NCI-H1092 (cell line): ENCODE measurements around the gene FKBP14.
A peak's percentile ranks its signal among the peaks of the same experiment; 100 is the strongest.
"Not testable (repeated sequence)": the region's sequence is repeated elsewhere in the genome, so short reads cannot be mapped to it uniquely, and the experiment has no call there.

ENCODE experiments used
- DNase-seq: peaks from one replicate; lab custom pipeline; 2025; lab: John Stamatoyannopoulos, UW

FKBP14 gene, protein sequence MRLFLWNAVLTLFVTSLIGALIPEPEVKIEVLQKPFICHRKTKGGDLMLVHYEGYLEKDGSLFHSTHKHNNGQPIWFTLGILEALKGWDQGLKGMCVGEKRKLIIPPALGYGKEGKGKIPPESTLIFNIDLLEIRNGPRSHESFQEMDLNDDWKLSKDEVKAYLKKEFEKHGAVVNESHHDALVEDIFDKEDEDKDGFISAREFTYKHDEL

DNA sequence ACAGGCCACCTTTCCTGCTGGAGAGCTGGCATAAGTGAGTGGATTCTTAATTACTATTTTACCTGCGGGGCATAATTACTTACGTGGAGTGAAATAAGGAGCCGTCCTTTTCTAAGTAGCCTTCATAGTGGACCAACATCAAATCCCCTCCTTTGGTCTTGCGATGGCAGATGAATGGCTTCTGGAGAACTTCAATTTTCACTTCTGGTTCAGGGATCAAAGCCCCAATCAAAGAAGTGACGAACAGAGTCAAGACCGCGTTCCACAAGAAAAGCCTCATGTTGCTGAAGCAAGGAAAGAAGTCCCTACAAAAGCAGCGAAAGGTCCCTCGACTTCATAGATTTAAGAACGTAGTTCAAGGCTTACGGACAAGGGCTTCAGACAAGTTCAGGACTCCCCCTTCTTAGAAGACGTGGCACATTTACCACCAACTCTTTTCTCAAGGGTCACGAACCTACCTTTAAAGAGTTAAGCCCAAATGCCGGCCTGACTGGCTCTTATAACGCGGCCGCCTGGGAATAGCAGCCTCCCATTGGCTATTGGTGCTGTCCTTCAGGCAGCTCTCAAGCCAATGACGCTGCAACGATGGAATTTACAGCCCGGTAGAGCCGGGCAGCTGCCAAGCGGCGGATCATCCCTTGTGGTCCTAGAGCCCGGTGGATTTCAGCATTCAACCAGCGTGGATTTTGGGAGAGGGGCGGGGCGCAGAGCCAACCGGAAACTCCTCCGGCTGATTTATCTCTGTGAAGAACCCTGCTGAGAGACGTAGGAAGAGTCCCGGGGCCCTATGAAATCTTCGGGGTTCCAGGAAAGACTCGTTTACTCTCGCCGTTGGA lies at the start of gene FKBP14:
Gene FKBP14, minus strand, starts transcription at position 474 of the 836 bp plus-strand sequence. Its CDS starts 194 bp downstream, at position 280.
- DNase-seq, result peak; percentile 97

DNA sequence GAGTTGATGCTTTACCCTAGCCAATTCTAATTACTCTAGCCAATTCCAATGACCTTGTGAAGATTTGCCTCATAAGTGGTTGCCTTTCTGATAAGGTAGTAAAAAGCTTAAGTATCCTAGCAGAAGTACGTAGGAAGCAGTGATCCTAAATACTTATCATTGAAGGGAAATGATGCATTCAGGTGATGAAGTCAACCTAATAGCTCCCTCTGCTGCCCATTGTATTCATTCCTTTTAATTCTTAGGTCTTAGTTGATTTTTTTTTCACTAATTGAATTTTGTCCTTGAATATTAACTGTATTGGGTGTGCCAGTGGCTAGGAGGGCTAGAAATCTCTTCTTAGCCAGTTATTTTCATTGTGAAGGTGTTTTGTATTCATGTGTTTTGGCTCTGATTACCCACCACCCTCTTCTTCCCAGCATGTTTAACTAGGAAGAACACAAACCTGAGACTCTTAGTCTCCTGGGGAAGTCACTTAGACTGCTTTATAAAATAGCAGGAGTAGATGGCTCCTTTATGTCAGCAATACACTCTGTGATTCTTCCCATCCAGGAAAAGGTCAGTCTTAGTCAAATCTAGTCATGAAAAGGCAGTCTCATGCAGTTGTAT lies 48.0 kb upstream of the FKBP14 start:
- DNase-seq, result peak; percentile 32

- DNase-seq, result no peak
Measured at GRCh38 chr7:30072735-30073134, 46.2 kb upstream of the FKBP14 start.

- DNase-seq, result no peak
Measured at GRCh38 chr7:30070052-30070451, 43.5 kb upstream of the FKBP14 start.

DNA sequence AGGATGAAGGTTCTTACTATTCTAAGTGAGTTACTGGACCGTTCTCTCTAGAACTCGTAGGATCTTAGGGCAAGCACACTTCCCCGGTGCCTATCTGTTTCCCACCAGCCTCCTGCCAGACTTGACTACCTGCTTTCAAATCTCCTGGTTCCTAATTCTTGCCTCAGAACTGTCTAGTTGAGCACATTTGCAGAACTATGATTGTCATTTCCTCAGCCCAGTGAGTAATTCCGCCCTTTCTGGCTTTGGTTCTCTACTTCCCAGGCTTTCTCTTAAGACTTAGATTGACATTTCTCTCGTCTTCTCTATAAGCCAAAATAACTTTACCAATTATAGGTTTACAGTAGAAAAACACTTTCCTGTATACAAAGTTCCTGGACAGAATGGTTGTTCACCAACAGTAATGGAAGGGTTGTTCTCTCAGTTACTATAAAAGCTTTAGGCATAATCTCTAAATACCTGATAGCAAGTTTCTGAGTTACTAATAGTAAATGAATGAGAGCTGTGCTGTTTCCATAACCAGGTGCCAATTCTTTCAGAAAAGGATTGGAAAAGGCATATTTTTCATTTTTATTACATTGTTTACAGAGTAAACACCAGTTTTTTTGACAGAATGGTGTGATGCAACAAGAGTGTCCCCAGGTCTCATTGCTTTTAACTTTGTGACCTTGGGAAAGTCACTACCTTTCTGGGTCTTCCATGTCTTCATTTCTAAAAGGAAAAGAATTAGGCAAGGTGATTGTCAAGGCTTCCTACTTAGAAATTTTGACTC lies 42.8 kb upstream of the FKBP14 start:
- no peak for DNase-seq

DNA sequence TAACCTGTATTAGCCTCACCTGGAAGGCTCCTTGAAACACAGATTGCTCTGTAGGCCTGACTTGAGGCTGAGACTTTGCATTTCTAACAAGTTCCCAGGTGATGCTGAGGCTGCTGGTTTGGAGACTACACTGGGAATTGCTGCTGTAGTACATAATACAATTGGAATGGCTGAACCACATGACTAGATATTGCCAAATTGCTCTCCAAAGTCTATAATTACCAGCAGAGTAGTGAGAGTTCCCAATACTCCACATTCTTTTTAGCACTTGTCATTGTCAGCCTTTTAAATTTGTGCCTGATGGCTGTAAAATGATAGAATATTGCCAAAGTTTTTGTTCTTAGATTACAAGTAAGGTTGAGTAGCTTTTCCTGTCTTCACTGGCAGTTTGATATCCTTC lies 41.6 kb upstream of the FKBP14 start:
- no peak for DNase-seq

- no peak for DNase-seq
Measured at GRCh38 chr7:30066687-30067086, 40.2 kb upstream of the FKBP14 start.

DNA sequence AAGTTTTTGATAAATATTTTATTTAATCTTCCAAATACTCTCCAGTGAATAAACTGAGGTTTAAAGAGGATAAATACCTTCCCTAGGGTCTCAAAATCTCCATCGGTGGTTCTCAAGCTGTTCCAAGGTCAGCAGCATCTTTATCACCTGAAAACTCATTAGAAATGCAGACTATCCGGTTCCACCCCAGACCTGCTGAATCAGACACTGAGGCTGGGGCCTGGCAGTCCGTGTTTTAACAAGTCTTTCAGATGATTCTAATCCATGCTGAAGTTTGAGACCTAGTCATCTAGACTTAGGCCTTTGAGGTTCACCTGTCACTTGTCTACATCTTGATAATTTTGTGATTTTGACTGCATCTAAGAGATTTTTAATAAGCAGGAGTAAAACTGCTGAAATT lies 39.2 kb upstream of the FKBP14 start:
- no peak for DNase-seq

DNA sequence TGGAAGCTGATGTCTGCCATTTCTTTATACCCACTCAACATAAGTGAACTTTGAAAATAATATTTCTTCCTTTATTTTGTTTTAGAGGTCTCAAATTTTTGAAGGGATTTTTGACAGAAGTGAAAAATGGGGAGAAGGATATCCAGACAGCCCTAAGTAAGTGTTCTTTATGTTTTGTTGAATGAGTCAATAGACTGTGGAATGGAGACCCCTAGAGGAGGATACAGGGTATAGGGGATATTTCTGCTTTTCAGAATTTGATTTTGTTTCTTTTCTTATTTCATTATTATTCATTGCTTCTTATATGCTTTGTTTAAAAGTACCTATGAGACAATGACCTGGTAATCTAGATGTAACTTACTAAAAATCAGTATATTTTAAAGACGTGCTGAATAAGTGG lies 36.1 kb upstream of the FKBP14 start:
- no peak for DNase-seq

DNA sequence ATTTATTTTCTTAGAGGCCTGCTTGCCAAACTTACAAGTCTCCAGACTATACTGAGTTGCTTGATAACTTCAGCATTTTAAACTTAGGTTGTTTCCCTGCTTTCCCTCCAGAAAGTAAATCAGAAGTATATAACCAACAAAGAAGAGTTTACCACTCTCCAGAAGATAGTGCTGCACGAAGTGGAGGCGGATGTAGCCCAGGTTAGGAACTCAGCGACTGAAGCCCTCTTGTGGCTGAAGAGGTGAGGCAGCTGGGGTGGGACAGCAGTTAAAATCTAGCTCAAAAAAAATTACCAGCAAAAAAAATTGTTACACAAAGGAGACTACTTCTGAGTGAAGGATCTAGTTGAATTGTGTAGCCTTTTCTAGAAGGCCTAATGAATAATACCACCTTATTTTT lies 35.3 kb upstream of the FKBP14 start:
- not testable (repeated sequence) for DNase-seq

GRCh38 chr7:30057741-30058140 lies 31.2 kb upstream of the FKBP14 start:
- no peak for DNase-seq

DNA sequence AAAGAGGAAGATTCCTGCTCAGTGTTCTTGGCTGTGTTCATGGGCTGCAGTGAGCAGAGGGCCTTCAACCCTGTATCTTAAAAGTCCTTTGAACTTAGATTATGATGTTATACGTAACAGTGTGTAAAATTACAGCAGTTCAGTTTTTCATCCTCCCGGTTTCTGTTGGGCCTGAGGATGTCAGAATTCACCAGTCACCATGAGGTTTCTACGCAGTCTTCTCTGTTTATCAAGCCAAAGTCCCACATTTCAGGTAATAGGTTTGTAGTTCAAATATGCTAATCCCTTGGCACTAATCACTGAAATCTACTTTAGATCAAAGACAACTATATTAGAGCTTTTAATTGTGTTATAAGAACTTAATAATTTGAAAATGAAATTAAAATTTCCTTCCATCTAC lies 26.6 kb upstream of the FKBP14 start:
- no peak for DNase-seq

GRCh38 chr7:30049173-30049572 lies 22.7 kb upstream of the FKBP14 start:
- DNase-seq, result no peak

DNA sequence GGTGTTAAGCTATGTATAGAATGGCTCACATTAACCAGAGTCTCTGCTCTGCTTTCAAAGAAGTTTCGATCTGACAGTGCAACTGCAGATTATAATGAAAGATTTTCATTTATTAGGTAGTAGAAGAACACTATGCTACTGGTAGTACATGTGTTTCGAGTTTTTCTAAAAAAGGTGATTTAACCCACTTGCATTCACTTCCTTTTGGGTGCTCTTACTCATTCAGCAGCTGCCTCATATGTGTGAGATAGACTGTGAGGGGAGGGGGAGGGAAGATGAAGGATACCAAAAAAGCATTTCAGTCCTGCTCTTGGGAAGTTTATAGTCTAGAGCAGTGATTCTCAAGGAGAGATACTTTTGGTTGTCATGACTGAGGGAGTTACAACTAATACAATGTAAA lies 22.1 kb upstream of the FKBP14 start:
- no peak for DNase-seq

DNA sequence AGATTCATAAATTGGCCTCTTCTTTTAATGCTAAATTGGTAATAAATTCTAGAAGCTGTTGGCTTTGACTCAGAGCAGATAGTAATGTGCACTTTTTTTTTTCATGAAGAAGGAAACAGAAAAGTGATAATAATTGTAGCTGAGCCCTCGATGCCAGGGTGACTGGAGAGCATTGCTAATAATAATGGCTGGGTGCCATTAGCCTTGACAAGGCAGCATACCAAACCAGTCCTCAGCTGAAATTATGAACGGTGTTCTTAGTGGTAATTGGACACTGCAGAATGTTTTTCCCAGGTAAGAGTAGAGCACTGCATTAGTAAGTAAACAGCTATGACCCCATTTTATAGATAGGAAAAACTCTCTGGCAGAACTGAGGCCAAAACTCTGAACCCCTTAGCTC lies 20.6 kb upstream of the FKBP14 start:
- DNase-seq, result no peak

GRCh38 chr7:30046127-30046770 lies 19.7 kb upstream of the FKBP14 start:
- no peak for DNase-seq

- no peak for DNase-seq
Measured at GRCh38 chr7:30041526-30042269, 15.2 kb upstream of the FKBP14 start.

DNA sequence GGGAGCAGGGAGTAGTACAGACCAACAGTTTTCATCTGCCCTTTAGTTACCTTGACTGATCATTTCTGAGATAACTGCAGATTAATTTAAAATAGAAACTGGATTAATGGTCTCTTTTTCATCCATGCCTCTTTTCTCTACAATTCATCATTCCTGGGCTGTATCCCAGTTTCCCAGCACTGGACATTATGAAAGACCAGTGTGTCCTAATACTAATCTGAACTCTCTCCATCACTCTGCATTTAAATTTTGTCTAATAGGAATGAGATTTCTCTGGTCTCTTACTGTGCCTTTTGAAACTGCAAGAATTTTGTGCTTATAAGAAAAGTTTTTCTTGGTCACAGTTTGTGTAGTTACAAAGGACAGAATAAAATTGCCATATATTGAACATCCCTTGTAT lies 14.4 kb upstream of the FKBP14 start:
- DNase-seq, result no peak

- DNase-seq, result no peak
Measured at GRCh38 chr7:30038196-30038980, 11.9 kb upstream of the FKBP14 start.

DNA sequence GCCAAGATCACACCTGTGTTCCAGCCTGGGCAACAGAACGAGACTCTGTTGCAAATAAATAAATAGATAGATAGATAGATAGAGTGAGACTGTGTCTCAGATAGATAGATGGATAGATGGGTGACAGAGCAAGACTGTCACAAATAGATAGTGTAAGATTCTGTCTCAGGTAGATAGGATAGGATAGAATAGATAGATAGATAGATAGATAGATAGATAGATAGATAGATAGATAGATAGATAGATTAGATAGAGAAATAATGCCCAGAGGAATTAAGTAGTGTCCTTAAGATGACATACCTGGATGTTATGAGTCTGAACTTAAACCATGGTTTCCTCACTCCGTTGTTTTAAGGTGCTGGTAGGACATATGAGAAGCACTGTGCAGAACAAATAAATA lies 9.7 kb upstream of the FKBP14 start:
- DNase-seq, result no peak
